ENCODE measurements around the gene RBM4B.
A peak's percentile ranks its signal among the peaks of the same experiment; 100 is the strongest.

The RBM4B gene

GRCh38 chr11:66705587-66706335, 28.1 kb upstream of the RBM4B start:
- DNase-seq: no peak

- no peak for DNase-seq
Measured at GRCh38 chr11:66704659-66705360, 27.1 kb upstream of the RBM4B start.

- DNase-seq: no peak
Measured at GRCh38 chr11:66701432-66702240, 23.9 kb upstream of the RBM4B start.

GRCh38 chr11:66700742-66701141, 23.1 kb upstream of the RBM4B start:
- no peak for DNase-seq

GRCh38 chr11:66700337-66700736, 22.6 kb upstream of the RBM4B start:
- DNase-seq: no peak

- DNase-seq: no peak
Measured at GRCh38 chr11:66698491-66698890, 20.8 kb upstream of the RBM4B start.

GRCh38 chr11:66697988-66698387, 20.3 kb upstream of the RBM4B start:
- DNase-seq: no peak

- no peak for DNase-seq
Measured at GRCh38 chr11:66696146-66696545, 18.5 kb upstream of the RBM4B start.

GRCh38 chr11:66694732-66695207, 17.1 kb upstream of the RBM4B start:
- DNase-seq: peak; percentile 52 to 85 (median 65)

- no peak for DNase-seq
Measured at GRCh38 chr11:66694056-66694410, 16.3 kb upstream of the RBM4B start.

- DNase-seq: no peak
Measured at GRCh38 chr11:66693356-66694055, 15.8 kb upstream of the RBM4B start.

- no peak for DNase-seq
Measured at GRCh38 chr11:66692871-66693331, 15.2 kb upstream of the RBM4B start.

- no peak for DNase-seq
Measured at GRCh38 chr11:66692446-66692845, 14.8 kb upstream of the RBM4B start.

GRCh38 chr11:66691311-66691980, 13.8 kb upstream of the RBM4B start:
- DNase-seq: no peak

GRCh38 chr11:66689661-66690590, 12.2 kb upstream of the RBM4B start:
- DNase-seq: no peak

- no peak for DNase-seq
Measured at GRCh38 chr11:66688561-66689534, 11.2 kb upstream of the RBM4B start.

GRCh38 chr11:66687831-66688281, 10.2 kb upstream of the RBM4B start:
- DNase-seq: no peak

GRCh38 chr11:66686801-66687750, 9.4 kb upstream of the RBM4B start:
- no peak for DNase-seq

Data from activated CD4-positive, CD25-positive, alpha-beta regulatory T cell (primary cell).